Osteocyte (in vitro differentiated cells): ENCODE measurements around the gene TRPM3. TPM values are rescaled to one million over a fixed set of nuclear protein-coding genes. Genes with fewer than 3 reads are reported as not detected.

ENCODE experiments used
- DNase-seq: peaks from one replicate; pipeline ENCODE4 v3.0.0; 2021; ENCODE audit warnings: mixed read lengths; ENCODE audit not compliant: unreplicated experiment; ENCODE audit errors: extremely low spot score
- H3K27ac Mint-ChIP-seq: one replicate; pipeline ENCODE4 v1.8.0; 2021; ENCODE audit warnings: mild to moderate bottlenecking, mixed read lengths; ENCODE audit not compliant: unreplicated experiment
- H3K27me3 Mint-ChIP-seq: one replicate; pipeline ENCODE4 v1.8.0; 2021; ENCODE audit warnings: mixed read lengths; ENCODE audit not compliant: unreplicated experiment
- H3K36me3 Mint-ChIP-seq: one replicate; pipeline ENCODE4 v1.8.0; 2021; ENCODE audit warnings: mixed read lengths; ENCODE audit not compliant: unreplicated experiment
- H3K4me1 Mint-ChIP-seq: one replicate; pipeline ENCODE4 v1.8.0; 2021; ENCODE audit warnings: mixed read lengths; ENCODE audit not compliant: unreplicated experiment
- H3K4me3 Mint-ChIP-seq: one replicate; pipeline ENCODE4 v1.8.0; 2021; ENCODE audit warnings: mild to moderate bottlenecking, moderate library complexity, mixed read lengths; ENCODE audit not compliant: unreplicated experiment
- H3K9me3 Mint-ChIP-seq: one replicate; pipeline ENCODE4 v1.8.0; 2021; ENCODE audit warnings: mixed read lengths; ENCODE audit not compliant: unreplicated experiment
- total RNA-seq: library from RNA; stranded (reverse); gene quantifications from 2 replicates; pipeline ENCODE4 v1.2.1, GENCODE V29; 2021
- TF ChIP-seq, protein P1 (sequence below): fragments of 200-600 bp; sonication (generic); IDR thresholded peaks from 2 replicates; pipeline ENCODE4 v1.5.0; 2021; ENCODE audit warnings: antibody characterized with exemption, mild to moderate bottlenecking, moderate library complexity

The TRPM3 gene
- total RNA-seq, 1 donor from 2014 or later = 0.05 TPM

DNA sequence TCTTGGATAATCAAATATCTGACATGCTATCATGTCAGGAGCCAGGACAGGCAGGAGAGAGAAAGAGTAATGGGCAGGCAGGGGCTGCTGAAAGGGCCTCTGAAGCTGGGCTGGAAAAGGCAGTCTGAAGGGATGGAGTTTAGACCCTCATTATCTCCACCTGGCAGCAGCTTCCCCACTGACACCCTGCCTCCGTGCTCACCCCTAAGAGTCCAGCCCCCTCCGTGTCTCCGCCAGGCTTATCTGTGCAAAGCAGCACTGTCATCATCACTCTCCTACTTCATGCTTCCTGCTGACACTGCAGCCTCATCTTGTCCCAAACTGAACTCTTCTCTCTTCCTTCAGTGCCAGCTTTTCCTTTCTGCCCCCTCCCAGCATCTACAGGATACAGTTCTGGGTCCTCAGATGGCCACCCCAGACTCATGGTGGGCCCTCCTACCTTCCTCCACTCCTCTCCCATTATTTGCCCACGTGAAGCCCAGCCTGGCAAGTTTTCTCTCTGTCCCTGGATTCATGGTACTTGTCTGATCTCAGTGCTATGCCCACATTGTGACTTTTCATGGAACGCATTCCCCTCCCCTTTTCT is 636.1 kb downstream of the TRPM3 start:
- TF ChIP-seq, protein P1, sequence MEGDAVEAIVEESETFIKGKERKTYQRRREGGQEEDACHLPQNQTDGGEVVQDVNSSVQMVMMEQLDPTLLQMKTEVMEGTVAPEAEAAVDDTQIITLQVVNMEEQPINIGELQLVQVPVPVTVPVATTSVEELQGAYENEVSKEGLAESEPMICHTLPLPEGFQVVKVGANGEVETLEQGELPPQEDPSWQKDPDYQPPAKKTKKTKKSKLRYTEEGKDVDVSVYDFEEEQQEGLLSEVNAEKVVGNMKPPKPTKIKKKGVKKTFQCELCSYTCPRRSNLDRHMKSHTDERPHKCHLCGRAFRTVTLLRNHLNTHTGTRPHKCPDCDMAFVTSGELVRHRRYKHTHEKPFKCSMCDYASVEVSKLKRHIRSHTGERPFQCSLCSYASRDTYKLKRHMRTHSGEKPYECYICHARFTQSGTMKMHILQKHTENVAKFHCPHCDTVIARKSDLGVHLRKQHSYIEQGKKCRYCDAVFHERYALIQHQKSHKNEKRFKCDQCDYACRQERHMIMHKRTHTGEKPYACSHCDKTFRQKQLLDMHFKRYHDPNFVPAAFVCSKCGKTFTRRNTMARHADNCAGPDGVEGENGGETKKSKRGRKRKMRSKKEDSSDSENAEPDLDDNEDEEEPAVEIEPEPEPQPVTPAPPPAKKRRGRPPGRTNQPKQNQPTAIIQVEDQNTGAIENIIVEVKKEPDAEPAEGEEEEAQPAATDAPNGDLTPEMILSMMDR = no peak
- Mint-ChIP-seq H3K27me3 (no peaks in the 10 kb centered on the region), H3K36me3 (no peaks in the 10 kb centered on the region), H3K4me1 (peaks cover 74% of the 10 kb centered on the region), H3K4me3 (no peak overlapping the region), H3K27ac (peak overlapping the region; percentile 75), H3K9me3 (no peaks in the 10 kb centered on the region)
- DNase-seq = no peak

DNA sequence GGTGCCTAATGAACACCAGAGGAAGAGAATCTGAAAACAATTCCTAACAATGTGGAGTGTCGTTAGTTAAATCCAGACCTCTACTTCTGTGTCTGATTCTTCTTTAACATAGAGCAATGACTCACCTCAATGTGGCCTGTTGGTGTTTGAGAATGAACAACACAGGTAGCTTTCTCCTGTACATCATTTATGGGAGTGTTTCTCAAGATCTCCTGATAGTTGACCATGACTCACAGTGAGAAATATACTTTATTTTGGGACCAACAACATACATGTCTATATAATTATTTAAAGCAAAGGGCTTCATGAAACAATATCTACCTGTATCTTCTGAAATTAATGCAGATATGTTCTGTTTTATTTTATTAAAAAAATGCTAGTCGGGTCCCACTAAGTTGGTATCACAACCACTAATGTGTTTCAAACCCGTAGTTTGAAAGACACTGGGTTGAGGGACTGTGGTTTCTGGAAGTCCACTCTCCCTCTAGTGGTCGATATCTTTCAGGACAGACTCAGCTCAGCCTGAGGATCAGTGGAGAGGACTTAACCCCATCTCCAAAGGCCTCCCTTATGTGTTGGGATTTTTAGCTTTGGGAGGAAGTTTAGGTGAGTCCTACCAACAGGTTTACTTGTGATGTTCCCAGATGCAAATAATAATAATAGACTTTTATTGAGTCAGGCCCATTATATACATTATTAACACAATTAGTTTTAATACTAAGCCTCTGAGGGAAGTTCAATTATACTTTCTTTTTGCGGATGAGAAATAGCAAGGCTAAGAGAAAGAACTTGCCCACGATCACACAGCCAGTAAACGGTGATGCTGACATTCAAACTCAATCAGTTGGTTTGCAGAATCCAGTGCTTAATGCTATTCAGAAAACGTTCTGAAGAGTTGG is 636.9 kb downstream of the TRPM3 start:
- no peak for DNase-seq
- Mint-ChIP-seq H3K4me1 (peaks cover 77% of the 10 kb centered on the region), H3K9me3 (no peaks in the 10 kb centered on the region), H3K4me3 (no peak overlapping the region), H3K27me3 (no peaks in the 10 kb centered on the region), H3K27ac (peak overlapping the region; percentile 75), H3K36me3 (no peaks in the 10 kb centered on the region)
- TF ChIP-seq, protein P1 = peak; percentile 76

DNA sequence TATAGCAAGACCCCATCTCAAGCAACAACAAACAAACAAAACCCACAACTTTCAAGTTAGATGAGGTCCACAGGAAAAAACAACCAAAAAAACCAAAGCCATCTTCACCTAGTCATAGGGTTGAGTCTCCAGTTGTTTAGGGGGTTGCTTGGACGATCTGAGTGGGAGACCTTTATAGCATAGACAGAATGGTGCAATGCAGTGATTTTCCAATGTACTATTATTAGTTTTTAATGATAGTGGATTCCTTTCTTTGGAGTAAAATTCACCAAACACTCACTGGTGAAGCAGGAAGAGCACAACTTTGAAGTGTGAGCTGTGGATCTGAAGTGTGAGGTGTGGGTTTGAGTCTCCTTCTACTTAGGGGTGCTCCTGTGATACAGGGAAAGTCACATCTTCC is 640.0 kb downstream of the TRPM3 start:
- Mint-ChIP-seq H3K4me3 (no peak overlapping the region), H3K27me3 (no peaks in the 10 kb centered on the region), H3K36me3 (no peaks in the 10 kb centered on the region), H3K9me3 (peaks cover 4% of the 10 kb centered on the region), H3K27ac (peak overlapping the region; percentile 98), H3K4me1 (peaks cover 82% of the 10 kb centered on the region)
- TF ChIP-seq, protein P1 = no peak
- DNase-seq = no peak

DNA sequence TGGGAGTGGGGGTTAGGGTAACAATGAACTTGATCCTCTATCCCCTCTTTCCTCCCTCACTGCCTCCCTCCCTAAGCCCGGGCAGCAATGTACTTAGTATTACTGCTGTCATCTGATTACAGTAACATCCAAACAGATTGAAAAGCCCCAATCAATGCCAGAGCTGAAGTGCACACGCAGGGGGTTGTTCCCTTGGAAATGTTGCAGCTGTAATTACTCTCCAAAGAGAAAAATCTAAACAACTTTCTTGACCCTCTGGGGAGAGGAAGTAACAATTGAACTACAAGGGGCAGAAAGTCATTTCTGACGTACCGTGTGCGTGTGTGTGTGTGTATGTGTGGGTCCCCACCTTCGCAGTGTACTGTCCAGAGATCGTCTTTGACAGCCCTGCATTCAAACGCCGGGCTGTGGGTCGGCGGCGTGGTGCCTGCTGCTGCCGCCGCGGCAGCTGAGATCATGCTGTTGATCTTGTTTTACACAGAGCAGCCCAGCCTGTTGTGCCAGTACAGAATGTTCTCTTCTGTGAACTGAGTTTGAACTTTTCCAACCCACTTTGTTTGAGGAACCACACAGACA is 640.9 kb downstream of the TRPM3 start:
- peak; percentile 85 for DNase-seq
- Mint-ChIP-seq H3K4me1 (peaks cover 76% of the 10 kb centered on the region), H3K9me3 (peaks cover 4% of the 10 kb centered on the region), H3K27ac (peak overlapping the region; percentile 98), H3K36me3 (no peaks in the 10 kb centered on the region), H3K27me3 (no peaks in the 10 kb centered on the region), H3K4me3 (peak overlapping the region; percentile 49)
- TF ChIP-seq, protein P1 = no peak

DNA sequence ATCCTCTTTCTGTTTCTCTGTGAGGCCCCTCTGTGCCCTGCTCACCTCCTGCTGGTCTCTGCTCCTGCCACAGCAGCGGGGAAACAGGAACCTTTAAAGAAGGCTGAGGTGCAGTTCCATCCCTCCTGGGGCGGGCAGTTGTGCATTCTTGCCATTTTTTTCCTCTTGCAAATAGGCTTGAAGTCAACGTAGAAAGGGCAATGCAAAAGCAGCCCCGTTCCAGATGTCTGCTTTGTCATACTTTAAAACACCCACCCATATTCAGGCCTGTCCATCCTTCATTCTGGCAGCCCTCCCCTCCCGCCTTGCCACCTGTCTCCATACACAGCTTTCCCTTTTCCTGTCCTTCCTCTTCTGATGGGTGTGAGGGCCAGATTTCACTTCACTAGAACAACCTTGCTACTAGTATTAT is 641.5 kb downstream of the TRPM3 start:
- DNase-seq = no peak
- TF ChIP-seq, protein P1 = no peak
- peaks cover 76% of the 10 kb centered on the region for H3K4me1 Mint-ChIP-seq

More for the DNA sequence above, 641.5 kb downstream of the TRPM3 start:
- no peaks in the 10 kb centered on the region for H3K27me3 Mint-ChIP-seq
- H3K27ac Mint-ChIP-seq = peak overlapping the region; percentile 98
- no peaks in the 10 kb centered on the region for H3K36me3 Mint-ChIP-seq
- H3K9me3 Mint-ChIP-seq = peaks cover 4% of the 10 kb centered on the region
- H3K4me3 Mint-ChIP-seq = peak overlapping the region; percentile 49
